SK-N-SH treated with all-trans-retinoic acid at 6 μM for 48 hours (cell line): Measurements from ENCODE around the gene FAM174B.

Source experiments
- ARNTL ChIP-seq: fragments of 450-650 bp; formaldehyde crosslinking; IDR thresholded peaks from 2 replicates; pipeline ENCODE4 v1.5.0; 2020; ENCODE audit warnings: low read depth, mild to moderate bottlenecking, moderate library complexity, borderline replicate concordance
- BACH2 ChIP-seq: fragments of 250-450 bp; sonication (Bioruptor Pico); IDR thresholded peaks from 2 replicates; pipeline ENCODE4 v1.9.0; 2021; ENCODE audit warnings: mild to moderate bottlenecking, borderline replicate concordance
- PPARA ChIP-seq: fragments of 250-450 bp; sonication (Bioruptor Pico); IDR thresholded peaks from 2 replicates; pipeline ENCODE4 v1.5.0; 2020; ENCODE audit warnings: mild to moderate bottlenecking, borderline replicate concordance
- RARB ChIP-seq: fragments of 250-450 bp; sonication (Bioruptor Pico); IDR thresholded peaks from 2 replicates; pipeline ENCODE4 v1.8.0; 2021; ENCODE audit warnings: mild to moderate bottlenecking, moderate library complexity
- TCF4 ChIP-seq: fragments of 250-450 bp; sonication (Bioruptor Pico); IDR thresholded peaks from 2 replicates; pipeline ENCODE4 v1.8.0; 2021; ENCODE audit warnings: mild to moderate bottlenecking, moderate library complexity, borderline replicate concordance
- TOX ChIP-seq: fragments of 250-450 bp; sonication (Bioruptor Pico); IDR thresholded peaks from 2 replicates; pipeline ENCODE4 v1.8.0; 2021; ENCODE audit warnings: mild to moderate bottlenecking, moderate library complexity, borderline replicate concordance
- ZC3H10 ChIP-seq: fragments of 250-450 bp; sonication (Bioruptor Pico); IDR thresholded peaks from 2 replicates; pipeline ENCODE4 v1.5.1; 2021; ENCODE audit warnings: mild to moderate bottlenecking, moderate library complexity
- ZFP3 ChIP-seq: fragments of 250-450 bp; sonication (Bioruptor Pico); IDR thresholded peaks from 2 replicates; pipeline ENCODE4 v1.5.0; 2020; ENCODE audit warnings: mild to moderate bottlenecking, moderate library complexity
- ZFP30 ChIP-seq: fragments of 450-650 bp; formaldehyde crosslinking; IDR thresholded peaks from 2 replicates; pipeline ENCODE4 v1.5.0; 2022; ENCODE audit warnings: mild to moderate bottlenecking, moderate library complexity
- ZNF565 ChIP-seq: fragments of 450-650 bp; formaldehyde crosslinking; conservative IDR thresholded peaks from 2 replicates; pipeline ENCODE4 v1.5.0; 2020; ENCODE audit warnings: low read depth, mild to moderate bottlenecking, moderate library complexity
- TF ChIP-seq, protein P1 (sequence below): fragments of 250-450 bp; sonication (Bioruptor Pico); IDR thresholded peaks from 2 replicates; pipeline ENCODE4 v1.8.0; 2020; ENCODE audit warnings: mild to moderate bottlenecking, moderate library complexity, borderline replicate concordance
- TF ChIP-seq, protein P2 (sequence below): fragments of 250-450 bp; sonication (Bioruptor Pico); IDR thresholded peaks from 2 replicates; pipeline ENCODE4 v1.5.1; 2020; ENCODE audit warnings: low read depth, mild to moderate bottlenecking, moderate library complexity
- TF ChIP-seq, protein P3 (sequence below): fragments of 250-450 bp; sonication (Bioruptor Pico); IDR thresholded peaks from 2 replicates; pipeline ENCODE4 v1.5.0; 2020; ENCODE audit warnings: mild to moderate bottlenecking, moderate library complexity
- TF ChIP-seq, protein P4 (sequence below): fragments of 250-450 bp; sonication (Bioruptor Pico); IDR thresholded peaks from 2 replicates; pipeline ENCODE4 v1.8.0; 2021; ENCODE audit warnings: low read depth, mild to moderate bottlenecking, moderate library complexity, borderline replicate concordance

DNA sequence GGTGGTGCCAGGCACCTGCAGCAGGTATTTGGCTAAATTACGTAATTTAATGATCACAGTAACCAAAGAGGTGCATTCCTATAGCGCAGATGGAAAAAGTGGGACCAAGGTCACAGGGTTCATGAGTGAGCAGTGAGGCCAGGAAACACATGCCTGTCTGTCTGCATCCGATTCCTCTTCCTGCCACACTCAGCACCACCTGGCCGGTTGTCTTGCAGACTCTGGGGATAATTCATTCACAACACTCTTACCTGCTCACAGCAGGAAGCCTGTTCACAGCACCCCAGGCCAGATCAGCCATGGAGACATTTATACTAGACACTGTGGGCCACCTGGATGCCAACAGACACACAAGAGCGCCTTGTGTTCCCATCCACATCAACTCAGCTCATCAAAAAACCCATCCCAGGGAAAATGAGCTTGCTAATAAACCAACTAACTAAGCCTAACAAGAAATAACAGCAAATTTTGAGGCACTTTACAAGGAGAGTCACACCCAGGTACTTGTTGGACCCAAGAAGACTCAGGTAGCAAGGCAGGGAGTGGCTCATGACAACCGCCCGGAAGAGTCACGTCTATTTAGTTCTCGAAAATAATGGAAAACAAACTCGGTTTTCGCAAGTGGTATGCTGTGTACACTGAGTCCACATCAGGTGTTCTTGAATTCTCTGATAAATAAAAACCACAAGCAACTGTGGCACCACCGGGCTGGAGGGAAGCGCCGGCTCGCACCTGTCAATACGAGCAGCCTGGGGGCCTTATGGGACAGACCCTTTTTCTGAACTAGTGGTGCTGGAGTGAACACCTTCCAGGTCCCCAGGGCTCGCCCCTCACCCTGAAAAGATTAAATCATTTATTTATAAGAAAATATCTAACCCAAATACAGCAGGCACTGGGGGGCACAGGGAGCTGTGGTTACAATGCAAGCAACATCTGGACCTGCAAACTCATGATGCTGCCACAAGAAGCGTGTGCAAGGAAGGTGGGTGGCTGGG lies 40.5 kb downstream of the FAM174B start:
- TF ChIP-seq ARNTL (CRISPR knock-in tag) (no peak), ZFP3 (CRISPR knock-in tag) (no peak), TOX (CRISPR knock-in tag) (no peak), ZC3H10 (no peak), ZNF565 (CRISPR knock-in tag) (no peak), RARB (CRISPR knock-in tag) (no peak), TCF4 (CRISPR knock-in tag) (no peak), ZFP30 (CRISPR knock-in tag) (no peak), PPARA (no peak), BACH2 (no peak)
- TF ChIP-seq, protein P1, sequence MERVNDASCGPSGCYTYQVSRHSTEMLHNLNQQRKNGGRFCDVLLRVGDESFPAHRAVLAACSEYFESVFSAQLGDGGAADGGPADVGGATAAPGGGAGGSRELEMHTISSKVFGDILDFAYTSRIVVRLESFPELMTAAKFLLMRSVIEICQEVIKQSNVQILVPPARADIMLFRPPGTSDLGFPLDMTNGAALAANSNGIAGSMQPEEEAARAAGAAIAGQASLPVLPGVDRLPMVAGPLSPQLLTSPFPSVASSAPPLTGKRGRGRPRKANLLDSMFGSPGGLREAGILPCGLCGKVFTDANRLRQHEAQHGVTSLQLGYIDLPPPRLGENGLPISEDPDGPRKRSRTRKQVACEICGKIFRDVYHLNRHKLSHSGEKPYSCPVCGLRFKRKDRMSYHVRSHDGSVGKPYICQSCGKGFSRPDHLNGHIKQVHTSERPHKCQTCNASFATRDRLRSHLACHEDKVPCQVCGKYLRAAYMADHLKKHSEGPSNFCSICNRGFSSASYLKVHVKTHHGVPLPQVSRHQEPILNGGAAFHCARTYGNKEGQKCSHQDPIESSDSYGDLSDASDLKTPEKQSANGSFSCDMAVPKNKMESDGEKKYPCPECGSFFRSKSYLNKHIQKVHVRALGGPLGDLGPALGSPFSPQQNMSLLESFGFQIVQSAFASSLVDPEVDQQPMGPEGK (CRISPR knock-in tag), result no peak
- TF ChIP-seq, protein P2, sequence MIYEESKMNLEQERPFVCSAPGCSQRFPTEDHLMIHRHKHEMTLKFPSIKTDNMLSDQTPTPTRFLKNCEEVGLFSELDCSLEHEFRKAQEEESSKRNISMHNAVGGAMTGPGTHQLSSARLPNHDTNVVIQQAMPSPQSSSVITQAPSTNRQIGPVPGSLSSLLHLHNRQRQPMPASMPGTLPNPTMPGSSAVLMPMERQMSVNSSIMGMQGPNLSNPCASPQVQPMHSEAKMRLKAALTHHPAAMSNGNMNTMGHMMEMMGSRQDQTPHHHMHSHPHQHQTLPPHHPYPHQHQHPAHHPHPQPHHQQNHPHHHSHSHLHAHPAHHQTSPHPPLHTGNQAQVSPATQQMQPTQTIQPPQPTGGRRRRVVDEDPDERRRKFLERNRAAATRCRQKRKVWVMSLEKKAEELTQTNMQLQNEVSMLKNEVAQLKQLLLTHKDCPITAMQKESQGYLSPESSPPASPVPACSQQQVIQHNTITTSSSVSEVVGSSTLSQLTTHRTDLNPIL, result no peak
- TF ChIP-seq, protein P3, sequence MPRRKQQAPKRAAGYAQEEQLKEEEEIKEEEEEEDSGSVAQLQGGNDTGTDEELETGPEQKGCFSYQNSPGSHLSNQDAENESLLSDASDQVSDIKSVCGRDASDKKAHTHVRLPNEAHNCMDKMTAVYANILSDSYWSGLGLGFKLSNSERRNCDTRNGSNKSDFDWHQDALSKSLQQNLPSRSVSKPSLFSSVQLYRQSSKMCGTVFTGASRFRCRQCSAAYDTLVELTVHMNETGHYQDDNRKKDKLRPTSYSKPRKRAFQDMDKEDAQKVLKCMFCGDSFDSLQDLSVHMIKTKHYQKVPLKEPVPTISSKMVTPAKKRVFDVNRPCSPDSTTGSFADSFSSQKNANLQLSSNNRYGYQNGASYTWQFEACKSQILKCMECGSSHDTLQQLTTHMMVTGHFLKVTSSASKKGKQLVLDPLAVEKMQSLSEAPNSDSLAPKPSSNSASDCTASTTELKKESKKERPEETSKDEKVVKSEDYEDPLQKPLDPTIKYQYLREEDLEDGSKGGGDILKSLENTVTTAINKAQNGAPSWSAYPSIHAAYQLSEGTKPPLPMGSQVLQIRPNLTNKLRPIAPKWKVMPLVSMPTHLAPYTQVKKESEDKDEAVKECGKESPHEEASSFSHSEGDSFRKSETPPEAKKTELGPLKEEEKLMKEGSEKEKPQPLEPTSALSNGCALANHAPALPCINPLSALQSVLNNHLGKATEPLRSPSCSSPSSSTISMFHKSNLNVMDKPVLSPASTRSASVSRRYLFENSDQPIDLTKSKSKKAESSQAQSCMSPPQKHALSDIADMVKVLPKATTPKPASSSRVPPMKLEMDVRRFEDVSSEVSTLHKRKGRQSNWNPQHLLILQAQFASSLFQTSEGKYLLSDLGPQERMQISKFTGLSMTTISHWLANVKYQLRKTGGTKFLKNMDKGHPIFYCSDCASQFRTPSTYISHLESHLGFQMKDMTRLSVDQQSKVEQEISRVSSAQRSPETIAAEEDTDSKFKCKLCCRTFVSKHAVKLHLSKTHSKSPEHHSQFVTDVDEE (CRISPR knock-in tag), result no peak
- TF ChIP-seq, protein P4, sequence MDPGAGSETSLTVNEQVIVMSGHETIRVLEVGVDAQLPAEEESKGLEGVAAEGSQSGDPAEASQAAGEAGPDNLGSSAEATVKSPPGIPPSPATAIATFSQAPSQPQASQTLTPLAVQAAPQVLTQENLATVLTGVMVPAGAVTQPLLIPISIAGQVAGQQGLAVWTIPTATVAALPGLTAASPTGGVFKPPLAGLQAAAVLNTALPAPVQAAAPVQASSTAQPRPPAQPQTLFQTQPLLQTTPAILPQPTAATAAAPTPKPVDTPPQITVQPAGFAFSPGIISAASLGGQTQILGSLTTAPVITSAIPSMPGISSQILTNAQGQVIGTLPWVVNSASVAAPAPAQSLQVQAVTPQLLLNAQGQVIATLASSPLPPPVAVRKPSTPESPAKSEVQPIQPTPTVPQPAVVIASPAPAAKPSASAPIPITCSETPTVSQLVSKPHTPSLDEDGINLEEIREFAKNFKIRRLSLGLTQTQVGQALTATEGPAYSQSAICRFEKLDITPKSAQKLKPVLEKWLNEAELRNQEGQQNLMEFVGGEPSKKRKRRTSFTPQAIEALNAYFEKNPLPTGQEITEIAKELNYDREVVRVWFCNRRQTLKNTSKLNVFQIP (CRISPR knock-in tag), result no peak
